Frontal cortex (tissue), 4 donors: ENCODE measurements around the gene ATP2C2. TPM values are rescaled to one million over a fixed set of nuclear protein-coding genes. Genes with fewer than 3 reads are reported as not detected.

Experiments used
- DNase-seq, 2 donors: peaks; one replicate each; pipeline ENCODE4 v3.0.0; 2012; ENCODE audit warnings: low spot score in 2 of 2
- FAIRE-seq: peaks from 2 replicates; lab custom pipeline; 2012; peaks lifted over from hg19 to GRCh38; lab: Jason Lieb, UNC
- total RNA-seq: library from RNA; depleted of rRNA; stranded (reverse); fragments of >200 nt; gene quantifications from one replicate; pipeline ENCODE4 v1.2.3, GENCODE V29; 2014
- donor health status: control.
- donor health status: control.
- donor health status: control.

Gene ATP2C2, protein sequence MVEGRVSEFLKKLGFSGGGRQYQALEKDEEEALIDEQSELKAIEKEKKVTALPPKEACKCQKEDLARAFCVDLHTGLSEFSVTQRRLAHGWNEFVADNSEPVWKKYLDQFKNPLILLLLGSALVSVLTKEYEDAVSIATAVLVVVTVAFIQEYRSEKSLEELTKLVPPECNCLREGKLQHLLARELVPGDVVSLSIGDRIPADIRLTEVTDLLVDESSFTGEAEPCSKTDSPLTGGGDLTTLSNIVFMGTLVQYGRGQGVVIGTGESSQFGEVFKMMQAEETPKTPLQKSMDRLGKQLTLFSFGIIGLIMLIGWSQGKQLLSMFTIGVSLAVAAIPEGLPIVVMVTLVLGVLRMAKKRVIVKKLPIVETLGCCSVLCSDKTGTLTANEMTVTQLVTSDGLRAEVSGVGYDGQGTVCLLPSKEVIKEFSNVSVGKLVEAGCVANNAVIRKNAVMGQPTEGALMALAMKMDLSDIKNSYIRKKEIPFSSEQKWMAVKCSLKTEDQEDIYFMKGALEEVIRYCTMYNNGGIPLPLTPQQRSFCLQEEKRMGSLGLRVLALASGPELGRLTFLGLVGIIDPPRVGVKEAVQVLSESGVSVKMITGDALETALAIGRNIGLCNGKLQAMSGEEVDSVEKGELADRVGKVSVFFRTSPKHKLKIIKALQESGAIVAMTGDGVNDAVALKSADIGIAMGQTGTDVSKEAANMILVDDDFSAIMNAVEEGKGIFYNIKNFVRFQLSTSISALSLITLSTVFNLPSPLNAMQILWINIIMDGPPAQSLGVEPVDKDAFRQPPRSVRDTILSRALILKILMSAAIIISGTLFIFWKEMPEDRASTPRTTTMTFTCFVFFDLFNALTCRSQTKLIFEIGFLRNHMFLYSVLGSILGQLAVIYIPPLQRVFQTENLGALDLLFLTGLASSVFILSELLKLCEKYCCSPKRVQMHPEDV
- total RNA-seq = 6.1 TPM

GRCh38 chr16:84368308-84368996, at the start of gene ATP2C2:
TSS of gene ATP2C2 (plus strand) at chr16:84368538. CDS start at chr16:84368616, 78 bp downstream.
- no peak for DNase-seq
- no peak for FAIRE-seq

DNA sequence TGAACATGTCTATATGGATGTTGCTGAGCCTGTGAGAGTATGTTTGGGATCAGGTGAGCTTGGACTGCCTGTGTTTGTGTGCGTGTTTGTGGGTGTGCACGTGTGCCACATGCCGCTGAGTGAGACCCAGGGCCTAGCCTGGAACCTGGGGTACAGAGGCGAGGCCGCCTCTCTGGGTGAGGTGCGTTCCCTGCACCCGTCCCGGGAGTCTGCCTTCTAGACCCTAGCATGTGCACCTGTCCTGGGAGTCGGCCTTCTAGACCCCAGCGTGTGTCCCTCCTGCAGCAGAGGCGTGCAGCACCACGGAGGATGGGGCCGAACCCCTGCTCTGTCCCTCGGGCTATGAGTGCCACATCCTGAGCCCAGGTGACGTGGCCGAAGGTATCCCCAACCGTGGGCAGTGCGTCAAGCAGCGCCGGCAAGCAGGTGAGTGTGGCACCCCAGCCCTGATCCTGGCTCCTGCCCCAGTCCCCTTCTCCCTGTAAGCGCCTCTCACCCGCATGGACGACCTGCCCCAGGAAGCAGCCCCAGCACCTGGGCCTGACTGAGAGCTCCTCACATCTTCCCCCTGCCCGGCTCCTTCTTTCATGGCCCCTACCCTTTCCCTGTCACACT, 49.1 kb upstream of the ATP2C2 start:
- no peak for FAIRE-seq
- no peak for DNase-seq

DNA sequence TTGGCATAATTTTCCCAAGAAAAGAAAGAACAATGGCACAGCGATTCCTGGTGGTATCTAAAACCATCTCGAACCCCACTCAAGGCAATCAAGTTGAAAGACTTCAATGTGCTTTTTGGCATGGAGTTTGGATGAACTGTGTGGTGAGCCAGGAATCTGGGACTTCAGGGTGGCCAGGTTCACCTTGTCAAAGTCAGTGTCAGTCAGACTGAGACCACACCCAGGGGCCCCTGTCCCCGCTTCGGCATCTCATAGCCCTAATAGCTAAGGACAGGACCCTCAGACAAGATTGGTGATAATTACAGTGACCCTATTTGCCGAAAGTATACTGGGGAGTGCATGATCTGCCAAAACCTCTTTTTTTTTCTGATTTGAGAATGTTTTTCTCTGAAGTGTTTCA, 47.8 kb upstream of the ATP2C2 start:
- DNase-seq (no peak), FAIRE-seq (no peak)

GRCh38 chr16:84321932-84322331, 46.4 kb upstream of the ATP2C2 start:
- DNase-seq (no peak), FAIRE-seq (no peak)

GRCh38 chr16:84322749-84323148, 45.6 kb upstream of the ATP2C2 start:
- FAIRE-seq = no peak
- DNase-seq = no peak

DNA sequence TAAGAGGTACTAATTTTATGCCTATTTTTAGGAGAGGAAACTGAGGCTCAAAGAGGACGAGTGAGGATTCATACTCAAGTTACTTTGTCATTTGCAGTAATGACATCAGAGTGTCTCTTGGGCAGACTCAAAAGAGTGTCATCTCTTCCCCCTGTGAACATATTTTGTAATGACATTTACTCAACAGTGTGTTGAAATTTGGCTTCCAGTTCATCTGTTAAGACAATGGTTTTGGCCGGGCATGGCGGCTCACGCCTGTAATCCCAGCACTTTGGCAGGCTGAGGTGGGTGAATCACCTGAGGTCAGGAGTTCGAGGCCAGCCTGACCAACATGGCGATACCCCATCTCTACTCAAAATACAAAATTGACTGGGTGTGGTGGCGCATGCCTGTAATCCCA, 44.7 kb upstream of the ATP2C2 start:
- FAIRE-seq (no peak), DNase-seq (no peak)

DNA sequence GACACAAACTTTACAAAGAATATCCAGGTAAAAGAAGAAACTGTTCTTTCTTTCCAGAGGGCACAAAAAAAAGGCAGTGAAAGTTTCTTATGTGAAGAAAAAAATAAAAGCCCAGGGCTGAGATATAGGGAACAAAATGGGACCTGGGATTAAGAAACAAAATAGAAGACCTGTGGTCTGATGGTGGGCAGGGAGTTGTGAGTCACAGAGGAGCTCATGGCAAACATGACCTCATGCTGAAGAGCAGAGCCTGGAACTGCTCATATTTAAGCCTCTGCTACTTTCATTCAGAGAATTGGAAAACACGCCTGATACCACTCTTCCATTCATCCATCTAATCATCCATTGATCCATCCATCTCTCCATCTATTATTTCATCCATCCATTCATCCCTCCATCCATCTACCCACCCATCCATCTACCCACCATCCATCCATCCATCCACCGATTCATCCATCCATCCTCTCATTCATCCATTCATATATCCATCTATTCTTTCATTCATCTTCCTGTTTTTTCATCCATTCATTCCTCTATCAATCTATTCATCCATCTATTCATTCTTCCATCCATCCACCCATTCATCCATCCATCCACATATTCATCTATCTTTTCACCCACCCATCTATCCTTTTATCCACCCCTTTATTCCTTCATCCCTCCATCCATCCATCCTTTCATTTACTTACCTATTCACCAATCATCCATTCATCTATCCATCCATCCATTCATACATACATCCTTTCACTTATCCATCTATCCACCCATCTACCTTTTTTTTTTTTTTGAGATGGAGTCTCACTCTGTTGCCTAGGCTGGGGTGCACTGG, 43.7 kb upstream of the ATP2C2 start:
- DNase-seq = no peak
- no peak for FAIRE-seq

- DNase-seq (no peak), FAIRE-seq (no peak)
These were observed 41.8 kb upstream of the ATP2C2 start for GRCh38 chr16:84326545-84326944.

GRCh38 chr16:84327926-84328505, 40.3 kb upstream of the ATP2C2 start:
- DNase-seq (no peak), FAIRE-seq (no peak)

DNA sequence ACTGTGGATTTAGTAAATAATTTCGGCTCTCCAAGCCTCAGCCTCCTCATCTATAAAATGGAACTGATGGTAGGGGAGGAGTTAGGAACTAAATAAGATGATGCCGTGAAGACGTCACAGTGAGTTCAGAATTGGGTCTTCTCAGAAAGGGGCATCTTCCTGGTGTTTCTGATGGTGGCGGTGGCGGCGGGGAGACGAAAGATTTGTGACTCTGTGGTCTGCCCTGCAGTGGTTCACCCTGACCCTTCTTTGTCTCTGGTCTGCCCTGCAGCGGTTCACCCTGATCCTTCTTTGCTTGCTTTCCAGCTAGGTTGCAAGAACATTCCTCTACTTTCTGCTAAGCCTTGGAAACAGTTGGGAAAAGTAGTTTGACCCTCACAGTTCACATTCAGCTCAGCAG, 39.3 kb upstream of the ATP2C2 start:
- FAIRE-seq = no peak

DNA sequence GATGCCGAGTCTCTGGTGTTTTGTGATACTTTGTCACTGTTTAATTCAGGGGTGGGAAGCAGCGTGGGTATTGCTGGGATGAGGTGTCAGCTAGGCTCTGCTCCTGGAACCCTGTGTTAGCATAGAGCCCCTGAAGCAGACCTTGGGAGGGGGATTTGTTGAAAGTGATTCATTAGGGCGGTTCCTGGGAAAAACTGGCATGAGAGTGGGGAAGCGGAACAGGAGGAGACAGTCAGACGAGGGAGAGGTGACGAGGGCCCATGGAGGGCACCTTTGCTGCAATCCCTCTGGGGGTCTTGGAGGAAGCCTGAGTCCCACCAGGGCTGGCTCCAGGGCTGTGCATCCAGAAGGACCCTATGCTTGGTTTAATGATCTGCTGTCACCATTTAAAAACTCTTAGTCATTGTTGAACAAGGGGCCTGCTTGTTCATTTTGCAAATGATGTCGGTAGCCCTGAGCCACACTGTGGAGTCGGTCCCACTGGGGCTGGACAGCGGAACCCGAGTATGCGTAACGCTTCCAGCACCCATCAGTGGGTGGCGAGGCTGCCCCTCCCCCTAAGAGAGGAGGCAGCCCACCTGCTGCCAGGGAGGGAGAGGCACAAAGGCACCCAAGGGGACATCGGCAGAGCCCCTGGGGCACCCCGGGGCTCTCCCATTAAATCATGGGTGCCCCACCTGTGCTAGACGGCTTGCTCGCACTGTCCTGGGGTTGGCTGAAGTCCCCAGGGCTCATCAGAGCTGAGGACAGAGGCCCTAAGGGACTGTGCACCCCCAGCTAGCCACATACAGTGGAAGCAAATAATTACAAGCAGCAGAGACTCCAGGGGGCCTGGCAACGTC, 38.3 kb upstream of the ATP2C2 start:
- FAIRE-seq (no peak), DNase-seq (no peak)

More for the DNA sequence above, 39.3 kb upstream of the ATP2C2 start:
- no peak for DNase-seq

DNA sequence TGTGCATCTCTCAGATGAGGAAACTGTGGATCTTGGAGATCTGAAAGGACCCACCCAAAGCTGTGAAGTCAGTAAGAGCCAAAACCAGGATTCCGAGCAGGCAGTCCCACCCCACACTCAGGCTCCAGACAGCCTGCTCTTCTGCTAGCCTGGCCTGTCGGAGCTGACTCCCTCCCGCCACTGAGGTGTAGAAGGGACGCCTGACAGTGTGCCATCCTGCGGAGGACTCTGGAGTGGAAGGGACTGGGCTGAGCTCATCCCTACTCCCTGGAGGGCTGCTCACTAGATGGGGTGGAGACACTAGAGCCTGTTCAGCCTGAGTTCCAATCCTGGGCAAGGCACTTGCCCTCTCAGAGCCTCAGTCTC, 37.7 kb upstream of the ATP2C2 start:
- no peak for FAIRE-seq
- no peak for DNase-seq

DNA sequence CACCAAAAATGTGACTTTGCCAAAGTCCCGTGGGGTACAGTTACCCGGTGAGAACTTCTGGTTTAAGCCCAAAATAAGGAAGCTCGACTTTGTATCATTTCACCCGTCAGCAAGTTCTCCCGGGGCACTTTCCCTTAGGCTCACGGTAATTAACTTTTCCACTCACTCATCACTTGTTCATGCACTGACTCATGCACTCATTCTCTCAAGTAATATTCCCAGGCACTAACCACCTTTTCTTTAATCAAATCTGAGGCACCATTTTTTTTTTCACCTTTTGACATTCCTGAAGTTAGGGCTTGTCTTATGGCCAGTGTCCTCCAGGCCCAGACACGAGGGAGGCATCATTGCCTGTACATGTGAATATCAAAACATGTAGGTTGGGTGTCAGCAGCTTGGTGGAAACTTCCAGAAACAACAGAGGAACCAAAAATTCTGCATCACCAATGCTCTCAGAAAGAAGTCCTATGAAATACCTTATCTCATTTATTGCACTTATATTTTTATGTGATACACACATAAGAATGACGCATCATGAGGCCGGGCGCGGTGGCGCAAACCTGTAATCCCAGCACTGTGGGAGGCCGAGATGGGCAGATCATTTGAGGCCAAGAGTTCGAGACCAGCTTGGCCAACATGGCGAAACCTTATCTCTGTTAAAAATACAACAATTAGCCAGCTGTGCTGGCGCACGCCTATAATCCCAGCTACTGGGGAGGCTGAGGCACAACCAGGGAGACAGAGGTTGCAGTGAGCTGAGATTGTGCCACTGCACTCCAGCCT, 36.1 kb upstream of the ATP2C2 start:
- no peak for FAIRE-seq
- DNase-seq = no peak

DNA sequence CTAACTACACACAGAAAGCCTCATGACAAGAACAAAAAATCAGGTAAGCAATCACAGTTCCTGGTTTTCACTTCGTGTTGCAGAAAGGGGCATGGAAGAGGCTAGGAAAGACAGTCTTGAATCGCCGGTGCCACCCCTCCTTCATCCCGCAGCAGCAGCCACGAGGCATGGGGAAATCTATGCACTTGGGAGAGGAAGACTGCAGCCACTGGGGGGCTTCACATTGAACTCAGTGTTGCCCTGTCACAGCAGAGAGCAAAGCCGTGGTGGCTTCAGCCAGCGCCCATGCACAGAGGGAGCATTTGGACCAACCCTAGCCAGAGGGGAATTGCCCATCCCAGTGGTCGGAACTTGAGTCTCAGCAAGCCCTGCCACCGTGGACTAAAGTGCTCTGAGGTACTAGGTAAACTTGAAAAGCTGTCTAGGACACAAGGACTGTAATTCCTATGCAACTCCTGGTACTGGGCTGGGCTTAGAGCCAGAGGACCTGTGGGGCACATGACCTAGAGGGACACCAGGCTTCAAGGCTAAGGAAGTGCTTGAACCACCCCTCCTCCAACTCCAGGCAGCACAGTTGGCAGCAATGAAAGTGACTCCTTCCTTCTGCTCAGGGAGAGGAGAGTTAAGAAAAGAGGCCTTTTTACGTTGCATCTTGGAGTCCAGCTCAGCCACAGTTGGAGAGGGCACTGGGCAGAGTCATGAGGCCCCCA, 35.2 kb upstream of the ATP2C2 start:
- FAIRE-seq (no peak), DNase-seq (no peak)

- no peak for FAIRE-seq
- no peak for DNase-seq
These were observed 34.3 kb upstream of the ATP2C2 start for GRCh38 chr16:84334058-84334457.

DNA sequence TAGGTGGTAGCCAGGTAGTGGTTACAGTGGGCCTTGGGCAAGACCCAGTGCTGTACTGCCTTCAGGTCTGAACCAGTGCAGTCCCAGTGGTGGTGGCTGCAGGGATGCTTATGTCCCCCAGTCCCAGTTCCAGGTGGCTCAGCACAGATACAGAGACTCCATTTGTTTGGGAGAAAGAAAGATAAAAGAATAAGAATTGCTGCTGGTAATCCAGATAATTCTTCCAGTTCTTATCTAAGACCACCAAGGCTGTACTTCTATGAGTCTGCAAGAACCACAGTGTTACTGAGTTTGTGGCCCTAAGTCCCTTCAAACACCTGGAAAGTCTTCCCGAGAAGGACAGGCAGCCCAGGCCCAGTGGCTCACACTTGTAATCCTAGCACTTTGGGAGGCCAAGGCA, 33.9 kb upstream of the ATP2C2 start:
- no peak for DNase-seq
- no peak for FAIRE-seq
